ENCODE data around the gene MTUS2.
"Not testable (repeated sequence)": the region's sequence is repeated elsewhere in the genome, so short reads cannot be mapped to it uniquely, and the experiment has no call there.

MTUS2 gene

GRCh38 chr13:28964803-28965202 is 144.7 kb downstream of the MTUS2 start:
- no peak for DNase-seq

DNA sequence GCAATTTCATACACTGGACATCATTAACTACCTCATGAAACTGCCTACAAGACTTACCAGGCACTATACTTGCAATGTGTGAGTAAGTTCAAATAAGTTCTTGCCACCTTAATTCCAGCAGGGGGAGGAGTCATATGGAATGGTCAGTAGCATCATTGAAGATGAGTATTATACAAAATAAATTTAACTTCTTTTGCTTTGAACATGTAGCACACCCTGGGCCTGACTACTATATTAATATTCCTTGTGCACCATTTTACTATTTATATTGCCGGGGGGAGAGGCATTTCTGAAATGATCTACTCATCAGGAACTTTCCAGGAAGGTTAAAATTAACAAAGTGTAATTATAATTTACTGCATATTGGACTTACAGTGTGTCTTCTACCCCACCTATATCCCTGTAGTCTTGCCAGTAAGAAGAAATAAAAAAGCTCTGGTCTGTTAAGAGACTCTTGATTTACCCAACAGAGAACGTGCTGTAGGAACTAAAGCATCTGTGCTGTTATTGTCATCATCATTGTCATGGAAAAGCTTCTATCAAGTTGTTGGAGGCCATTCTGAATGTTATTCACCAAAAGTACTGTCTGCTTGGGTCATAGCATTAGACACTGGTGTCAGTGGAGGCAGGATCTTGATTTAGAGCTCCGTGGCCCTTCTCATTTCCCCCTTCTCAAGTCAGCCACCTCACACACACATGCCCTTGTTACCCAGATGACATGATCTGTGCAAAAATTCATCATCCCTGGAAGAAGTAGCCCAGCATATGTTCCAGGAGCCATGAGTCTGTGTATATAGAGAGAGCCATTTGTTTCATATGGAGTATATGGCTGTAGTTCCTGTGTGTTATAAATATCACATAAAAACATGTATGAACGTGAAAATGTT is 147.1 kb downstream of the MTUS2 start:
- DNase-seq: no peak

DNA sequence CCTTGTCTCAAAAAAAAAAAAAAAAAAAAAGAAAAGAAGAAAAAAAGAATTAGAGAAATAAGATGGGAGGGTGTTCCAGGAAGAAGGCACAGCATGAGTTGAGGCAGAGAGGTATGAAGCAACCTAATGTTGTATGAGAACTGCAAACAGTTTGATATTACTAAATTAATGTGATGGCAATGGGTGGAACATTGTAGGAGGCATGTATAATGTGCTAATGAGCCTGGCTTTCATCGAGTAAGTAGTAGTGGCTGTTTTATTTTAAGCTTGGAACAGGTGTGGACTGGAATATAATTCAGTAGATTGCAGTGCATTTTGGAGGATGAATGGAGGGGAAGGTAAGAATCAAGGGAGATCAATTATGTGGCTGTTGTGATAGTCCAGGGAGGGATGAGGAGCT is 156.1 kb downstream of the MTUS2 start:
- DNase-seq: no peak

DNA sequence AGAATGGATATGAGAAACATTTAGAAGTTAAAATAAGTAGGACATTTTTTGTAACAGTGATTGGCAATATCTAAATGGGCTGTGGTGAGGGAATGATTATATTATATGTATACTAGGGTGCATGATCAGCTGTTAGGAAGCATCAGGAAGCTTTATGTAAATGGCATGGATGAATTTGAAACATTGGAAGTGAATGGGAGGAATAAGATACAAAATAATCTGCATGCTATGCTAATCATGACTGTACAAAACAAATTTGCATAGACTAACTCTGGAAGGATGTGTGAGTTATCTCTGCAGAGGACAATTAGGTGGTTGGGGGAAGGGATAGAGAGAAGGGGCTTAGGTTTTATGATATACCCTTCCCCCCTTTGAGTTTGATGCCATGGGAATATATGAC is 156.5 kb downstream of the MTUS2 start:
- no peak for DNase-seq

DNA sequence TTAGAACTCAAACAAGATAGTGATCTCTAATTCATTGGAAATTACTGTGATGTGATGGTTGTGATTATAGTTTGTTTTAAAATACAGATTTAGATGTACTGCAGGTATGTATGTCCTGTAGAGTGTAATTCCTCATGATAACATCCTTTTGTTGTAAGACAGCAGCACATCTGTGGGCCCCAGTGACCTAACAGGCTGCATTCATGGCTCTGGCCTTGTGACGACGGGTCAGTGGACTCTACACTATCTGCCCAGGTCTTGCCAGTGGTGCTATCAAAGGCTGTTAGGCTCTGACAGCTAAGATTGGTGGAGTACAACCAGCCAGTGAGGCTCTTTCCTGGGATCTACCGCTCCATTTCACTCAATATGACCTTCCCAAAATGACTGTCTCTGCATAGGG is 158.4 kb downstream of the MTUS2 start:
- no peak for DNase-seq

DNA sequence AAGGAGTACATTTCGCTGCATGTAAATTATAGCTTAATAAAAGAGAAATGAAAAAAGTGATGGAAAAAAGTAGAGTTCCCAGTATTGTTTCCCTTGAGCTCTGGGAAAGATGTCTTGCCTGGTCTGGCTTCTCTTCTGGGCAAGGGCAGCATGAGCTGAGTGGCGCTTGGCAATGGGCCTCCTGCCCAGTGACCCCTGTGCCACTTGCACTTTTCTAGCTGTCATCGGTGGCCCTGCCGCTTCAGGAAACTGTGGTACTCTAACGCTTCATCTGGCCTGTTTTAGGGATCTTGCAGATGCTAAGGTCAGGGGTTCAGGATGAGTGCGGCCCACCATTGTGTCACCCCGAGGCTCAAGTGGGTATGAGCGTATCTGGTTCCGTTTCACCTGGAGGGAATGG is 161.4 kb downstream of the MTUS2 start:
- DNase-seq: no peak

GRCh38 chr13:28983641-28984040 is 163.5 kb downstream of the MTUS2 start:
- DNase-seq: no peak

- no peak for DNase-seq
Measured at GRCh38 chr13:28984326-28984725, 164.2 kb downstream of the MTUS2 start.

DNA sequence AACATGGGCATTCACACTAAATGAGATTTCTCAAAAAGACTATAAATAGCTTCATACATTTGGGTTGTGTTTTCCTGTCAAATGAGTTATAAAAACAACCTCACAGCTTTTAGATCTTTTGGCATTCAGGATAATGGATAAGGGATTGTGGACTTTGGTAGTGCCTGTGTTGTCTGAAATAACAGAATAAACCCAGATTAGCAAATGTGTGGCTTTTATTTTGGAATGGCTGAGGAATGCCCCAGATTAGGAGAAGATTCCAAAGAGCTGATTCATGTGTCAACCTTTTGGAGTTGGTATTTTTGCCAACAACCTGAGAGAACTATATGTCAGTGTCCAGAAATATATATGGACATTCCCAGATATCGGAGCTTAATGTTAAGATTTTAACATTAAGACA is 164.7 kb downstream of the MTUS2 start:
- no peak for DNase-seq

DNA sequence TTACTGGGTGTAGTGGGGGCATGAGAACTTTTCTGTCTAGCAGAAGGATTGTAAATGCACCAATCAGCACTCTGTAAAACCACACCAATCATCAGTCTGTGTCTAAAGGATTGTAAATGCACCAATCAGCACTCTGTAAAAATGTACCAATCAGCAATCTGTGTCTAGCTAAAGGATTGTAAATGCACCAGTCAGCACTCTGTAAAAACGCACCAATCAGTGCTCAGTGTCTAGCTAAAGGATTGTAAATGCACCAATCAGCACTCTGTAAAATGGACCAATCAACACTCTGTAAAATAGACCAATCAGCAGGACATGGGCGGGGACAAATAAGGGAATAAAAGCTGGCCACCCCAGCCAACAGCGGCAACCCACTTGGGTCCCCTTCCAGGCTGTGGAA is 170.2 kb downstream of the MTUS2 start:
- DNase-seq: not testable (repeated sequence)

GRCh38 chr13:28991764-28992163 is 171.6 kb downstream of the MTUS2 start:
- no peak for DNase-seq

DNA sequence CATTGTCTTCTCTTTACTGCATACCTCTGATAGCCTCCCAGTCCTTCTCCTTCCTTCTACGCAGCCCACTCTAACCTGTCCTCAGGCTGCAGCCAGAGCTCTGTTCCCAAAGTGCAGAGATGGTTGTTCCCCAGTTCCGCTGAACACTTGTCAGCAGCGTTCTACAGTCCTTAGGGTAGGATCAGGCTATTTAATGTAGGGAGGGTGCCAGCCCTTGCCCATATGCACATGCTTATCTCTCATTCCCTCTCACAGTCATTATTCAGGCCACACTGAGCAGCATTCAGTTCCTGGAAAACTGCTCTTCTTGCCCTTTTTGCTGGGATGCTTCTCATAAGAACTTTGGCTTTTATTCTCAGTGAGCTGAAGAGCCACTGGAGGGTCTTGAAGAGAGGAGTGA is 180.7 kb downstream of the MTUS2 start:
- no peak for DNase-seq

GRCh38 chr13:29005035-29005762 is 185.1 kb downstream of the MTUS2 start:
- DNase-seq: no peak

- DNase-seq: no peak
Measured at GRCh38 chr13:29005763-29006120, 185.6 kb downstream of the MTUS2 start.

GRCh38 chr13:29006359-29006850 is 186.3 kb downstream of the MTUS2 start:
- no peak for DNase-seq

DNA sequence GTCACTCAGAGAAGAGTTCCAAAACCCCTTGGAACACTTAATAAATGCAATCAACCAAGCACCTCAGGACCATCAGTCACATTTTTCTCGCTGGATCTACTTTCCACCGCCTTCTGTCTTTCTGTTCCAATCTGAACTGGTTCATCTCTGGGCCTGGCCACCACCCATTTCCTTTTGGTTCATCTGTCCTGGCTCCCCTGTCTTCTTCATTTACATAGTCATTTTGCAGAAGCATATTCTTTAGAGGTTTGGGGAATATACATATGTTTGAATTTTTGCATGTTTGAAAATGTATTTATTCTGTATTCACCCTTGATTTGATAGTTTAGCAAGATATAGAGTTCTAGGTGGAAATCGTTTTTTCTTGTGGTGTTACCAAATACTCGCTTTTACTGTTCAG is 188.2 kb downstream of the MTUS2 start:
- no peak for DNase-seq

- DNase-seq: no peak
Measured at GRCh38 chr13:29020314-29020713, 200.2 kb downstream of the MTUS2 start.

- DNase-seq: no peak
Measured at GRCh38 chr13:29021311-29021710, 201.2 kb downstream of the MTUS2 start.

GRCh38 chr13:29021717-29022116 is 201.6 kb downstream of the MTUS2 start:
- DNase-seq: no peak

DNA sequence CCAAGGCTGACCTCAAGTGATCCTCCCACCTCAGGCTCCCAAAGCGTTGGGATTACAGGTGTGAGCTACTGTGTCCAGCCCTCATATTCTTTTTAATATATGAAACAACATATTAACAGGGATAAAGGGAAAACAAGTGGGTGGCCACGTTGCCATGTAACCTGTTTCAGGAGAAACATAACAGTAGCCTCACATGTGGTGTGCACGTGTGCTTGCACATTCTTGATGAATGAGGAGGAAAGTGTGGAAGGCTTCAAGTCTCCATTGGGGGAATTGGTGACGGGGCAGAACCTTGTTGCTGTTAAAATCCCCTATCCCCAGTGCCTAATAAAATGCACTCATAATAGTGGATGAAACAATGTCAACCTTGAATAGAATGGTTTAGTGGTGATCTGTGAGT is 202.3 kb downstream of the MTUS2 start:
- DNase-seq: no peak

GRCh38 chr13:29022968-29023367 is 202.8 kb downstream of the MTUS2 start:
- DNase-seq: no peak

- no peak for DNase-seq
Measured at GRCh38 chr13:29024783-29025182, 204.6 kb downstream of the MTUS2 start.

DNA sequence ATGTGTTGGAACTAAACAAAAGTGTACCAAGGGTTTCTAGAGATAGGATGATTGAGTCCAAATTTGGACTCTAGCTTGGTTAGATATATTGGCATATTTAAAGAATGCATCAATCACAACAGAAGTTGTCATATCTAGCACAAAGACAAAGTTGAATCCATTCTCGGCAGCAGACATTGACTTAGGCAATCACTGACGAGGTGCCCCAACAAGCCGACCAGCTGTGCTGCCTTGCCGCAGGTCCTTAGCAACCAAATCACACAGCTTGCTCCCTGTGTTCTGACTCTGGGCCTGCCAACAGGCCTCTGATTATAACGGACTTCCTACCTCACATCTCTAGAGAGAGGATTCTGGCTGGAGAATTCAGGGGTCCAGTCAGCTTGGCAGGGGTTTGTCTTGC is 208.7 kb downstream of the MTUS2 start:
- no peak for DNase-seq

GRCh38 chr13:29038700-29039099 is 218.6 kb downstream of the MTUS2 start:
- DNase-seq: no peak

All from NCI-H1092 treated with DMSO at 0.1 percent for 48 hours (cell line).